ENCODE results near the gene ANLN.
A peak's percentile ranks its signal among the peaks of the same experiment; 100 is the strongest.

GRCh38 chr7:36475381-36475780 is 85.7 kb downstream of the ANLN start:
- TF ChIP-seq POLR2A (IDR thresholded peaks at IDR 0.05; ENCODE audit: borderline replicate concordance, extremely low read depth, insufficient read depth, insufficient read length): no peak
- peak in 1 of 3 experiments; percentile 24; a peak in 2 of 6 replicates for TF ChIP-seq CTCF (IDR thresholded peaks at IDR 0.05 in 2 of 3, conservative IDR thresholded peaks at IDR 0.05 in 1 of 3; ENCODE audit: borderline replicate concordance in 1 of 3, insufficient read depth in 1 of 3, low read depth in 2 of 3, low read length in 2 of 3)
- TF ChIP-seq REST (IDR thresholded peaks at IDR 0.05; ENCODE audit: low read depth): no peak
- no peak for TF ChIP-seq CEBPB (IDR thresholded peaks at IDR 0.05; ENCODE audit: low read depth)
- TF ChIP-seq POLR2AphosphoS5 (IDR thresholded peaks at IDR 0.05; ENCODE audit: low read depth, low read length): no peak
- TF ChIP-seq JUND (IDR thresholded peaks at IDR 0.05): no peak
- TF ChIP-seq MAX (IDR thresholded peaks at IDR 0.05): no peak
- no peak for TF ChIP-seq YY1 (IDR thresholded peaks at IDR 0.05; ENCODE audit: extremely low read depth, insufficient replicate concordance, low read depth, low read length)
- no peak for TF ChIP-seq RAD21 (IDR thresholded peaks at IDR 0.05; ENCODE audit: low read depth)
- no peak for TF ChIP-seq SP1 (IDR thresholded peaks at IDR 0.05; ENCODE audit: low read depth)
- no peak for TF ChIP-seq SIN3A (IDR thresholded peaks at IDR 0.05; ENCODE audit: low read depth)
